Tibial nerve (tissue), 4 donors: Measurements from ENCODE around the gene HMOX1. TPM values are rescaled to one million over a fixed set of nuclear protein-coding genes. Genes with fewer than 3 reads are reported as not detected.

Source experiments
- DNase-seq, 2 donors: peaks; one replicate each; pipeline ENCODE4 v3.0.0-alpha.2; 2019; ENCODE audit warnings: low spot score in 2 of 2
- H3K27ac ChIP-seq, 4 donors: fragments of 200-600 bp; sonication (generic) in 3 of 4; one replicate each; pipeline ENCODE4 v1.5.1; 2017 to 2019; ENCODE audit warnings: mild to moderate bottlenecking in 1 of 4
- H3K27me3 ChIP-seq, 2 donors: fragments of 200-600 bp; sonication (generic) in 1 of 2; one replicate each; pipeline versions ENCODE4 v1.5.1 to v1.6.0; 2017 to 2019
- H3K36me3 ChIP-seq, 3 donors: fragments of 200-600 bp; sonication (generic); one replicate each; pipeline ENCODE4 v1.5.1; 2018 to 2019
- H3K4me1 ChIP-seq, 4 donors: fragments of 200-600 bp; sonication (generic) in 3 of 4; one replicate each; pipeline ENCODE4 v1.5.1; 2017 to 2019
- H3K4me3 ChIP-seq, 4 donors: fragments of 200-600 bp; sonication (generic) in 3 of 4; one replicate each; pipeline ENCODE4 v1.5.1; 2017 to 2019; ENCODE audit warnings: mild to moderate bottlenecking in 1 of 4, moderate library complexity in 1 of 4
- H3K9me3 ChIP-seq, 4 donors: fragments of 200-600 bp; sonication (generic) in 3 of 4; one replicate each; pipeline ENCODE4 v1.5.1; 2017 to 2019
- EP300 ChIP-seq, 2 donors: sonication (generic); formaldehyde crosslinking; IDR thresholded peaks; one replicate each; pipeline ENCODE4 v1.6.1; 2017; ENCODE audit warnings: antibody characterized with exemption in 2 of 2, mild to moderate bottlenecking in 1 of 2
- POLR2A ChIP-seq, 2 donors: fragments of 450-650 bp; IDR thresholded peaks; one replicate each; pipeline ENCODE4 v1.6.1; 2017; ENCODE audit warnings: antibody characterized with exemption in 2 of 2, mild to moderate bottlenecking in 2 of 2, moderate library complexity in 2 of 2
- WGBS, 2 donors: methylation state at CpG; one replicate each; pipeline ENCODE4 v1.1.5; 2018; 5-methylcytosine and 5-hydroxymethylcytosine counted together
- small RNA-seq: library from RNA; depleted of rRNA; stranded (forward); fragments of <200 nt; gene quantifications from one replicate; pipeline ENCODE3, GENCODE V24; 2016
- total RNA-seq, 4 donors: library from RNA; depleted of rRNA; stranded (reverse); fragments of >200 nt; gene quantifications; one replicate each; pipeline ENCODE4 v1.1.0, GENCODE V29; 2016
- TF ChIP-seq, protein P1 (sequence below), 5 experiments: fragments of 200-600 bp in 3 of 5; fragments of 450-650 bp in 2 of 5; sonication (generic) in 3 of 5; IDR thresholded peaks; one replicate each; pipeline ENCODE4 v1.5.1; 2016 to 2019; ENCODE audit warnings: antibody characterized with exemption in 5 of 5, mild to moderate bottlenecking in 3 of 5, moderate library complexity in 2 of 5

The HMOX1 gene
- total RNA-seq, 4 donors from 2014 or later, result 7.5 to 53.7 (median 19.0) TPM

DNA sequence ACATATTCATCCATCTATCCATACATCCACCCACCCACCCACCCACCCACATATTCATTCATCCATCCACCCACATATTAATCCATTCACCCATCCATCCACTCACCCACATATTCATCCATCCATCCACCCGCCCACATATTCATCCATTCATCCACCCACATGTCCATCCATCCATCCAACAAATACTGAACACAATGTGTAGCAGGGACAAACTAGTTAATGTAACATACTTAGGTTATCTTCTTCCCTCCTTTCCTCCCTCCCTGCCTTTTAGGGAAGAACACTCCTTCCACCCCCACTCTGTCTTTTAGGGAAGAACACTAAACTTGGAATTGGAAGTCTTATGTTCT lies 58.4 kb downstream of the HMOX1 start:
- TF ChIP-seq, protein P1, sequence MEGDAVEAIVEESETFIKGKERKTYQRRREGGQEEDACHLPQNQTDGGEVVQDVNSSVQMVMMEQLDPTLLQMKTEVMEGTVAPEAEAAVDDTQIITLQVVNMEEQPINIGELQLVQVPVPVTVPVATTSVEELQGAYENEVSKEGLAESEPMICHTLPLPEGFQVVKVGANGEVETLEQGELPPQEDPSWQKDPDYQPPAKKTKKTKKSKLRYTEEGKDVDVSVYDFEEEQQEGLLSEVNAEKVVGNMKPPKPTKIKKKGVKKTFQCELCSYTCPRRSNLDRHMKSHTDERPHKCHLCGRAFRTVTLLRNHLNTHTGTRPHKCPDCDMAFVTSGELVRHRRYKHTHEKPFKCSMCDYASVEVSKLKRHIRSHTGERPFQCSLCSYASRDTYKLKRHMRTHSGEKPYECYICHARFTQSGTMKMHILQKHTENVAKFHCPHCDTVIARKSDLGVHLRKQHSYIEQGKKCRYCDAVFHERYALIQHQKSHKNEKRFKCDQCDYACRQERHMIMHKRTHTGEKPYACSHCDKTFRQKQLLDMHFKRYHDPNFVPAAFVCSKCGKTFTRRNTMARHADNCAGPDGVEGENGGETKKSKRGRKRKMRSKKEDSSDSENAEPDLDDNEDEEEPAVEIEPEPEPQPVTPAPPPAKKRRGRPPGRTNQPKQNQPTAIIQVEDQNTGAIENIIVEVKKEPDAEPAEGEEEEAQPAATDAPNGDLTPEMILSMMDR (IDR thresholded peaks at IDR 0.05), result no peak
- TF ChIP-seq EP300 (IDR thresholded peaks at IDR 0.05) (no peak), POLR2A (IDR thresholded peaks at IDR 0.05) (no peak)
- Histone ChIP-seq H3K27me3 (no peaks in the 10 kb centered on the region), H3K36me3 (peaks cover 0 to 13% (median 0%) of the 10 kb centered on the region in 3 donors), H3K9me3 (peaks cover 0 to under 1% (median 0%) of the 10 kb centered on the region in 4 donors), H3K27ac (no peak overlapping the region), H3K4me1 (no peaks in the 10 kb centered on the region), H3K4me3 (no peak overlapping the region)
- WGBS, 2 donors, result 67 to 93% methylated on average over 1 of the region's 1 CpG
- DNase-seq, result no peak

DNA sequence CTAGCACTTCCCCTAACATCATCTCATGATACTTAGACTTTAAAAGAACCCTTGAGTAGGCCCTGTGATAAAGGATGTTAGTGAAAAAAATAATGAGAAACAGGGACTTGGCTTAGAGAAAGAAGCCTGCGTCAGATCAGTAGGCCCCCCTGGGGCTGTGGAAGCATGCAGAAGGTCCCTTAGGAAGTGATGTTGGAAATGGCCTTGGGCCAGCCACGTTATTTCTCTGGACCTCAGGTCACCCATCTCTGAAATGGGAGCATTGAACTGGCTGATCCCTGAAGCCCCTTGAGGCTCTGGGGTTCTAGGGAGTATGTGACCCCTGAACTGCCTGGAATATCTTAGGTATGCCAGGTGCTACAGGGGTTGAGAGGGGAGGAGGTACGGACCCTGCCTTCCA lies 59.2 kb downstream of the HMOX1 start:
- Histone ChIP-seq H3K36me3 (peaks cover 0 to 10% (median 0%) of the 10 kb centered on the region in 3 donors), H3K27ac (no peak overlapping the region), H3K4me3 (no peak overlapping the region), H3K4me1 (no peaks in the 10 kb centered on the region), H3K9me3 (no peaks in the 10 kb centered on the region), H3K27me3 (no peaks in the 10 kb centered on the region)
- TF ChIP-seq, protein P1 (IDR thresholded peaks at IDR 0.05), result no peak
- TF ChIP-seq EP300 (IDR thresholded peaks at IDR 0.05) (no peak), POLR2A (IDR thresholded peaks at IDR 0.05) (no peak)
- WGBS, 2 donors, result 49 to 59% methylated on average over 3 of the region's 3 CpGs
- no peak for DNase-seq

DNA sequence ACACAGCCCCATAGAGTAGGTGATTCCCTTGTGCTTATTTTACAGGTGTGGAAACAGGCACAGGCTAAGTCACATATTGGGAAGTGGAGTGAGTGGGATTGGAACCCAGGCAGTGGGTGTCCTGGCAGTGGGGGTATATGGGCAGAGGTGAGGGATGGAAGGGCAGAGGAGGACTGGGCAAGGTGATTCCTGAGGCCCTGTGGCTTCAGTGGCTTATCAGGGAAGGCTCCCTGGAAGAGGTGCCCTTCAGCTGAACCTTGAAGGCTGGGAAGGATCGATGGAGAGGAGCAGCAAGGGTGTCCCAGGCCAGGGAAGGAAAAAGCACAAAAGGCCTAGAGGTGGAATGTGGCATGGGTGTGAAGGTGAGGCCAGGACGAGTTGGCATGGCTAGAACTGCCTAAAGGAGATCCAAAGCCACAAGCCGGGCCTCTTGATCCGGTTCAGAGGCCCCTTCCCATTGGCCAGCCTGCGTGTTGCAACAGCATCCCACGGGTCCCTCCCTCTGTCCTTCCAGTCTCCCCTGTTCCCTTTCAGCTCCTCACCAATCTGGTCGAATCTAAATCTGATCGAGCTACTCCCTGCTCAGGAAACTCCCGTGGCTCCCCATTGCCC lies 60.7 kb downstream of the HMOX1 start:
- Histone ChIP-seq H3K36me3 (peaks cover 0 to 10% (median 0%) of the 10 kb centered on the region in 3 donors), H3K4me1 (peaks cover 0 to 3% (median 0%) of the 10 kb centered on the region in 4 donors), H3K27ac (no peak overlapping the region), H3K9me3 (no peaks in the 10 kb centered on the region), H3K27me3 (no peaks in the 10 kb centered on the region), H3K4me3 (no peak overlapping the region)
- DNase-seq, result no peak
- TF ChIP-seq, protein P1 (IDR thresholded peaks at IDR 0.05), result no peak
- TF ChIP-seq EP300 (IDR thresholded peaks at IDR 0.05) (no peak), POLR2A (IDR thresholded peaks at IDR 0.05) (no peak)
- 80 to 86% methylated on average over 8 to 9 of the region's 9 CpGs for WGBS, 2 donors

DNA sequence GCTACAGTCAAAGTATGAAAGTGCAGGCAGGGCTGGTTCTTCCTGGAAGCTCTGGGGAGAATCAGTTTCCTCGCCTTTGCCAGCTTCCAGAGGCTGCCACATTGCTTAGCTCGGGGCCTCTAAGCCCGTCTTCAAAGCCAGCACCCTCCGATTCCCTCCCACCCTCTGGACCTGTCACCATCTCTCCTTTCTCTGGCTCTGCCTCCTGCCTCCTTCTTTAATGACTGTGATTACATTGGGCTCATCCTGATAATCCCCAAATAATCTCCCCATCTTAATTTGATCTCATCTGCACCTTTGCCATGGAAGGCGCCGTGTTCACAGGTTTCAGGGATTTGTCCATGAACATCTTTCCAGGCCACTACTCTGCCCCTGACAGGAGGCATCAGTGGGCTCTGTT lies 61.6 kb downstream of the HMOX1 start:
- TF ChIP-seq POLR2A (IDR thresholded peaks at IDR 0.05) (no peak), EP300 (IDR thresholded peaks at IDR 0.05) (no peak)
- TF ChIP-seq, protein P1 (IDR thresholded peaks at IDR 0.05), result no peak
- 73 to 86% methylated on average over 6 of the region's 6 CpGs for WGBS, 2 donors
- H3K4me1 ChIP-seq, result peaks cover 0 to 6% (median 0%) of the 10 kb centered on the region in 4 donors
- H3K27me3 ChIP-seq, result no peaks in the 10 kb centered on the region
- no peak overlapping the region for H3K27ac ChIP-seq
- peaks cover 0 to 10% (median 0%) of the 10 kb centered on the region in 3 donors for H3K36me3 ChIP-seq
- DNase-seq, result no peak
- no peak overlapping the region for H3K4me3 ChIP-seq
- no peaks in the 10 kb centered on the region for H3K9me3 ChIP-seq

DNA sequence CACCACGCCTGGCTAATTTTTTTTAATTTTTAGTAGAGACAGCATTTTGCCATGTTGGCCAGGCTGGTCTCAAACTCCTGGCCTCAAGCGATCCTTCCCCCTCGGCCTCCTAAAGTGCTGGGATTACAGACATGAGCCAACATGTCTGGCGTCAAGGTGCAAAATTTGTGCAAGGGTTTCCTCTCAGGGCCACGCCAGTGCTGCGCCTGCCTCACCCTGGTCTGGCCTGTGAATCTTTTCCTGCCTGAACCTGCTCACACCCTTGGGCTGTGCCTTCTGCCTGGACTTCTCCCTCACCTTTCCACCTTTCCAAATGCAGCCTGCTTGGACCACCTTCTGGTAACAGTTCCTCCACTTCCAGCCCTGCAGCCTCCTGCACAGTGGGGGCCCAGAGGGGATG lies 62.4 kb downstream of the HMOX1 start:
- Histone ChIP-seq H3K4me1 (peaks cover 0 to 6% (median 0%) of the 10 kb centered on the region in 4 donors), H3K27ac (no peak overlapping the region), H3K27me3 (no peaks in the 10 kb centered on the region), H3K36me3 (peaks cover 0 to 10% (median 0%) of the 10 kb centered on the region in 3 donors), H3K9me3 (no peaks in the 10 kb centered on the region), H3K4me3 (no peak overlapping the region)
- TF ChIP-seq, protein P1 (IDR thresholded peaks at IDR 0.05), result no peak
- no peak for TF ChIP-seq POLR2A (IDR thresholded peaks at IDR 0.05)
- TF ChIP-seq EP300 (IDR thresholded peaks at IDR 0.05), result no peak
- DNase-seq, result no peak
- 77 to 78% methylated on average over 6 of the region's 6 CpGs for WGBS, 2 donors

Small RNA genes lying within 50 kb of the gene (small RNA-seq; reads per million reads assigned to genes)
- gene MIR3909, result 0.75 reads per million
- not detected for gene MIR6069

Other genes with a start within 250 kb of the HMOX1 start
- 10 to 100 TPM; 15.9 to 23.7 (median 18.0) TPM for gene HMGXB4, start 123.6 kb upstream of the HMOX1 start, total RNA-seq
- gene TOM1, start 81.2 kb upstream of the HMOX1 start, total RNA-seq, result 100 to 1,000 TPM in 1 of 4 donors, 10 to 100 TPM in 3; 64.7 to 114 (median 86.5) TPM
- gene MCM5, start 19.0 kb downstream of the HMOX1 start, total RNA-seq, result 10 to 100 TPM; 19.8 to 25.3 (median 22.4) TPM
- 1 to 10 TPM in 1 of 4 donors, under 1 TPM in 3; 0.20 to 1.5 (median 0.40) TPM for gene RASD2, start 159.7 kb downstream of the HMOX1 start, total RNA-seq
- not detected for gene MB, start 236.2 kb downstream of the HMOX1 start, total RNA-seq